A673 (cell line): ENCODE measurements around the gene MGAT5B.

Experiments used
- EZH2 ChIP-seq: fragments of 200-600 bp; sonication (generic); IDR thresholded peaks from 2 replicates; pipeline ENCODE4 v1.6.1; 2017; ENCODE audit warnings: borderline replicate concordance, low read depth, mild to moderate bottlenecking, mixed read lengths, antibody characterized with exemption, low read length; ENCODE audit not compliant: poor library complexity, severe bottlenecking
- TF ChIP-seq, protein P1 (sequence below): fragments of 300-800, 200-600 bp; sonication (generic); conservative IDR thresholded peaks from 2 replicates; pipeline ENCODE4 v1.5.1; 2017; ENCODE audit warnings: low read depth, mild to moderate bottlenecking, antibody characterized with exemption, low read length, moderate library complexity, mixed read lengths

DNA sequence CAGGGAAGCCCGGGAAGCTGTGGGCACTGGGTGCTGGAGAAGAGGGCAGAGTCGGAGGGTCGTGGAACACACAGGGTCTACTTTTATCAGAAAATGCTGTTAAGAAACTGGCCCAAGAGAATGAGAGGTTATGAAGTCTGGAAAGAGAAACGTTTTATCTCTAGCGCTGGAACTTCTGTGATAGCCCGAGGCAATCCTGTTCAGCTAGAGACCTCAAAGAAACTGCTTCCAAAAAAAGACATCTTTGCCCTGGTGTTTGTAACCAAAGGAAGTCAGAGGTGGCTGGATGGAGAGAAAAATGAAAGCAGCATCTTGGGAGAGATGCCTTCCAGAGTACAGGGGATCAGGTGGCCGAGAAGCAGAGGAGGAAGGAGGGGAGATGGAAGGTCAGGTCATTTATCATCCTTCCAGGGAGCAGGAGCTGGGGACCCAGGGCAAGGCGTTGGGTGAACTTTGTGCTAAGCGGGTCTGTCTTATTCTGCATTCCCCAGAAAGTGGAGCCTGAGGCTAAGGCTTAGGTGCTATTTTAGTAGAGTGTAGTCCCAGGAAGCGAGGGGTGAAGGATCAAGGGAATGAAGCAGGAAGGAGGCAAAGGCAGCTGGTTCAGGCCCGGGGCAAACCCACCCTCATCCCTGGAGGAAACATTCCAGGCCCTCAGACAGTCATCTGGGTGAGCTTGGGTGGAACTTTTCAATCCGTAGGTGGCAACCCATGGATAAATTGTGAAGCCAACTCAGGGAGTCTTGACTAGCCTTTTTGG, 66.5 kb downstream of the MGAT5B start:
- TF ChIP-seq, protein P1, sequence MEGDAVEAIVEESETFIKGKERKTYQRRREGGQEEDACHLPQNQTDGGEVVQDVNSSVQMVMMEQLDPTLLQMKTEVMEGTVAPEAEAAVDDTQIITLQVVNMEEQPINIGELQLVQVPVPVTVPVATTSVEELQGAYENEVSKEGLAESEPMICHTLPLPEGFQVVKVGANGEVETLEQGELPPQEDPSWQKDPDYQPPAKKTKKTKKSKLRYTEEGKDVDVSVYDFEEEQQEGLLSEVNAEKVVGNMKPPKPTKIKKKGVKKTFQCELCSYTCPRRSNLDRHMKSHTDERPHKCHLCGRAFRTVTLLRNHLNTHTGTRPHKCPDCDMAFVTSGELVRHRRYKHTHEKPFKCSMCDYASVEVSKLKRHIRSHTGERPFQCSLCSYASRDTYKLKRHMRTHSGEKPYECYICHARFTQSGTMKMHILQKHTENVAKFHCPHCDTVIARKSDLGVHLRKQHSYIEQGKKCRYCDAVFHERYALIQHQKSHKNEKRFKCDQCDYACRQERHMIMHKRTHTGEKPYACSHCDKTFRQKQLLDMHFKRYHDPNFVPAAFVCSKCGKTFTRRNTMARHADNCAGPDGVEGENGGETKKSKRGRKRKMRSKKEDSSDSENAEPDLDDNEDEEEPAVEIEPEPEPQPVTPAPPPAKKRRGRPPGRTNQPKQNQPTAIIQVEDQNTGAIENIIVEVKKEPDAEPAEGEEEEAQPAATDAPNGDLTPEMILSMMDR: no peak
- TF ChIP-seq EZH2: no peak
